ENCODE data around the gene LLGL1. TPM values are rescaled to one million over a fixed set of nuclear protein-coding genes. Genes with fewer than 3 reads are reported as not detected.

The LLGL1 gene
- total and polyA plus RNA-seq, 3 experiments from 2014 or later: 1.5 to 26.3 (median 24.3) TPM

GRCh38 chr17:18267927-18268711 is 42.7 kb downstream of the LLGL1 start:
- peaks cover 8% of the 10 kb centered on the region for H3K4me1 ChIP-seq (ENCODE audit: insufficient read depth, low read length)
- POLR2A ChIA-PET: no interaction called here
- H3K9me3 ChIP-seq (ENCODE audit: low read length): no peaks in the 10 kb centered on the region
- no peaks in the 10 kb centered on the region for H3K27me3 ChIP-seq (ENCODE audit: insufficient read depth, low read length, poor library complexity, severe bottlenecking)
- H3K27ac Mint-ChIP-seq: peak overlapping the region in 3 of 8 donors; percentile 19 to 26 (median 23)
- peaks cover 0 to 30% (median 3%) of the 10 kb centered on the region in 3 donors for H3K36me3 Mint-ChIP-seq
- H3K36me3 ChIP-seq (ENCODE audit: insufficient read depth, low read length): peaks cover 13% of the 10 kb centered on the region
- H3K27me3 Mint-ChIP-seq: no peaks in the 10 kb centered on the region
- H3K4me3 ChIP-seq (ENCODE audit: low read length): no peak overlapping the region
- H3K4me3 Mint-ChIP-seq: peak overlapping the region in 4 of 7 donors; percentile 5 to 69 (median 20)
- H3K9me3 Mint-ChIP-seq: no peaks in the 10 kb centered on the region
- H3K4me1 Mint-ChIP-seq: peaks cover 16 to 27% (median 24%) of the 10 kb centered on the region in 3 donors
- CTCF ChIA-PET: interaction anchor here (1.1 kb wide), 1 partner anchor 14 kb away, joined by 4 read pairs; no protein-coding TSS in a partner anchor
- DNase-seq: no peak
- H3K27ac ChIP-seq (ENCODE audit: low read depth, low read length): no peak overlapping the region

- no peak overlapping the region for H3K4me3 ChIP-seq (ENCODE audit: low read length)
- no peaks in the 10 kb centered on the region for H3K27me3 Mint-ChIP-seq
- peaks cover 8% of the 10 kb centered on the region for H3K4me1 ChIP-seq (ENCODE audit: insufficient read depth, low read length)
- DNase-seq: no peak
- CTCF ChIA-PET: interaction anchor here (0.9 kb wide), 1 partner anchor 11 kb away, joined by 3 read pairs; the partner anchor contains the start of gene FLII
- H3K27ac Mint-ChIP-seq: peak overlapping the region in 2 of 8 donors; percentile 48 to 66
- H3K4me1 Mint-ChIP-seq: peaks cover 14 to 25% (median 24%) of the 10 kb centered on the region in 3 donors
- no peaks in the 10 kb centered on the region for H3K9me3 Mint-ChIP-seq
- H3K9me3 ChIP-seq (ENCODE audit: low read length): no peaks in the 10 kb centered on the region
- H3K36me3 ChIP-seq (ENCODE audit: insufficient read depth, low read length): peaks cover 8% of the 10 kb centered on the region
- H3K27ac ChIP-seq (ENCODE audit: low read depth, low read length): no peak overlapping the region
- H3K36me3 Mint-ChIP-seq: peaks cover 0 to 29% (median 0%) of the 10 kb centered on the region in 3 donors
- H3K4me3 Mint-ChIP-seq: no peak overlapping the region
- H3K27me3 ChIP-seq (ENCODE audit: insufficient read depth, low read length, poor library complexity, severe bottlenecking): no peaks in the 10 kb centered on the region
- POLR2A ChIA-PET: interaction anchor here (1.1 kb wide), 1 partner anchor 48 kb away, joined by 3 read pairs; no protein-coding TSS in a partner anchor
Observed at GRCh38 chr17:18270046-18270931, 44.9 kb downstream of the LLGL1 start.

GRCh38 chr17:18277076-18277475 is 51.6 kb downstream of the LLGL1 start:
- ChIA-PET POLR2A (no interaction called here), CTCF (interaction anchor here (1.4 kb wide), 1 partner anchor 60 kb away, joined by 3 read pairs; no protein-coding TSS in a partner anchor)
- H3K9me3 Mint-ChIP-seq: no peaks in the 10 kb centered on the region
- no peaks in the 10 kb centered on the region for H3K27me3 Mint-ChIP-seq
- H3K4me3 Mint-ChIP-seq: no peak overlapping the region
- no peak overlapping the region for H3K27ac Mint-ChIP-seq
- H3K4me1 ChIP-seq (ENCODE audit: insufficient read depth, low read length): no peaks in the 10 kb centered on the region
- H3K36me3 Mint-ChIP-seq: peaks cover 0 to 74% (median 5%) of the 10 kb centered on the region in 3 donors
- no peak overlapping the region for H3K27ac ChIP-seq (ENCODE audit: low read depth, low read length)
- no peak for DNase-seq
- H3K27me3 ChIP-seq (ENCODE audit: insufficient read depth, low read length, poor library complexity, severe bottlenecking): no peaks in the 10 kb centered on the region
- no peaks in the 10 kb centered on the region for H3K9me3 ChIP-seq (ENCODE audit: low read length)
- peaks cover 41% of the 10 kb centered on the region for H3K36me3 ChIP-seq (ENCODE audit: insufficient read depth, low read length)
- H3K4me1 Mint-ChIP-seq: peaks cover 0 to 2% (median 0%) of the 10 kb centered on the region in 3 donors
- H3K4me3 ChIP-seq (ENCODE audit: low read length): no peak overlapping the region

DNA sequence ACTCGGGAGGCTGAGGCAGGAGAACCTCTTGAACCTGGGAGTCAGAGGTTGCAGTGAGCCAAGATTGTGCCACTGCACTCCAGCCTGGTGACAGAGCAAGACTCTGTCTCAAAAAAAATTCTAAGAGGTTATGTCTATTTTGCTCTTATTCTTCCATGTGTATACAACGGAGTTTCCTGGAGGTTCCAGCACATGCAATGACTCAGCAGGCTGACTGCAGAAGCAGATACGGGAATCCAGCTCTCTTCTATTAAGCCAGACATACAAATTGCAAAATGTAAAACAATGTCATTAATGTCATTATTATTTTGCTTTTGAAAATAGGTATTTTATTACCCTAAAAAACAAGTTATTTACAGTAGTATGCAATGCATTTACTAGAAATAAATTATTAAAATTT is 53.4 kb downstream of the LLGL1 start:
- no peaks in the 10 kb centered on the region for H3K27me3 ChIP-seq (ENCODE audit: insufficient read depth, low read length, poor library complexity, severe bottlenecking)
- no peak overlapping the region for H3K27ac ChIP-seq (ENCODE audit: low read depth, low read length)
- peaks cover 55% of the 10 kb centered on the region for H3K36me3 ChIP-seq (ENCODE audit: insufficient read depth, low read length)
- Mint-ChIP-seq H3K4me3 (no peak overlapping the region), H3K4me1 (no peaks in the 10 kb centered on the region), H3K36me3 (peaks cover 0 to 82% (median 8%) of the 10 kb centered on the region in 3 donors), H3K27ac (no peak overlapping the region), H3K27me3 (no peaks in the 10 kb centered on the region), H3K9me3 (no peaks in the 10 kb centered on the region)
- H3K4me3 ChIP-seq (ENCODE audit: low read length): no peak overlapping the region
- no peaks in the 10 kb centered on the region for H3K4me1 ChIP-seq (ENCODE audit: insufficient read depth, low read length)
- CTCF ChIA-PET: no interaction called here
- POLR2A ChIA-PET: no interaction called here
- H3K9me3 ChIP-seq (ENCODE audit: low read length): no peaks in the 10 kb centered on the region
- no peak for DNase-seq

DNA sequence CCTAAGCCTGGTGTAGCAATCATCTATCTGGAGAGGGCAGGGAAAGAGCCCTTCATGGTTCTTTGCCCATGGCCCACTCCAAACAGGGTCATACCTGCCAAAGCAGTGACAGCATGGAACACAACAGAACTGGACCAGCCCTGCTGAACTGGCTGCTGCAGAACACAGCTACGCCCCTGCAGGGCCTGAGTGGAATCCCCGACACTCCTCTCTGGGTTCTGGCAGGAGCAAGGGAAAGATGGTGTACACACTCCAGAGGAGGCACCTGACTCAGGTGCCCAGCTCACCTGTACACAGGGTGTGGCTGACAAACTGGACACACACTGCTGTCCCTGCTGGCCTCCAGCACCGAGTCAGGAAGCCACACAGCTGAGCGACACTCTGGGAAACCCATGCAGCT is 54.8 kb downstream of the LLGL1 start:
- CTCF ChIA-PET: no interaction called here
- no peaks in the 10 kb centered on the region for H3K9me3 ChIP-seq (ENCODE audit: low read length)
- H3K36me3 ChIP-seq (ENCODE audit: insufficient read depth, low read length): peaks cover 57% of the 10 kb centered on the region
- no peaks in the 10 kb centered on the region for H3K27me3 ChIP-seq (ENCODE audit: insufficient read depth, low read length, poor library complexity, severe bottlenecking)
- Mint-ChIP-seq H3K4me1 (no peaks in the 10 kb centered on the region), H3K36me3 (peaks cover 0 to 85% (median 11%) of the 10 kb centered on the region in 3 donors), H3K9me3 (no peaks in the 10 kb centered on the region), H3K4me3 (no peak overlapping the region), H3K27ac (no peak overlapping the region), H3K27me3 (no peaks in the 10 kb centered on the region)
- no peak overlapping the region for H3K27ac ChIP-seq (ENCODE audit: low read depth, low read length)
- DNase-seq: no peak
- no peaks in the 10 kb centered on the region for H3K4me1 ChIP-seq (ENCODE audit: insufficient read depth, low read length)
- no peak overlapping the region for H3K4me3 ChIP-seq (ENCODE audit: low read length)
- POLR2A ChIA-PET: no interaction called here

- H3K4me1 Mint-ChIP-seq: no peaks in the 10 kb centered on the region
- H3K27ac ChIP-seq (ENCODE audit: low read depth, low read length): no peak overlapping the region
- H3K4me1 ChIP-seq (ENCODE audit: insufficient read depth, low read length): no peaks in the 10 kb centered on the region
- H3K9me3 Mint-ChIP-seq: no peaks in the 10 kb centered on the region
- peaks cover 3 to 88% (median 12%) of the 10 kb centered on the region in 3 donors for H3K36me3 Mint-ChIP-seq
- ChIA-PET CTCF (no interaction called here), POLR2A (no interaction called here)
- no peaks in the 10 kb centered on the region for H3K27me3 ChIP-seq (ENCODE audit: insufficient read depth, low read length, poor library complexity, severe bottlenecking)
- no peaks in the 10 kb centered on the region for H3K27me3 Mint-ChIP-seq
- no peaks in the 10 kb centered on the region for H3K9me3 ChIP-seq (ENCODE audit: low read length)
- DNase-seq: no peak
- no peak overlapping the region for H3K4me3 ChIP-seq (ENCODE audit: low read length)
- H3K36me3 ChIP-seq (ENCODE audit: insufficient read depth, low read length): peaks cover 60% of the 10 kb centered on the region
- H3K4me3 Mint-ChIP-seq: no peak overlapping the region
- H3K27ac Mint-ChIP-seq: no peak overlapping the region
Observed at GRCh38 chr17:18280766-18281371, 55.4 kb downstream of the LLGL1 start.

DNA sequence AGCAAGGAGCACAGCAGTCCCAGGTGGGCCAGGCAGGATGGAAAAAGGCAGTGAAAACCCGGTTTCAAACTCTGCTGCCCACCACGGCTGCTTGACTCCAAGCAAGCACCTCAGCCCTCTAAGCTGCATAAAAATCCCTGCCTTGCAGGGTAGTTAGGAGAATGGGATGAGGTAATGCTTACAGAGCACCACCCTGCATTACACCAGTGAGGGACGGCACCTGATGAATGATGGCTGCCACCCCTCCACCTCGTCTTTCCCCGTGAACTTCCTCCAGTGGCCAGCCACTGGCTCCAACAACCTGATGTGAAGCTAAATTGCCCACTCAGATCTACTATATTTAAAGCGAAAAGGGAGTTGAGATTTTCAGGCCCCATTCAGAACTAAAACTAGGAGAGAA is 56.4 kb downstream of the LLGL1 start:
- no peak for DNase-seq
- H3K4me1 ChIP-seq (ENCODE audit: insufficient read depth, low read length): no peaks in the 10 kb centered on the region
- H3K9me3 Mint-ChIP-seq: no peaks in the 10 kb centered on the region
- H3K27me3 ChIP-seq (ENCODE audit: insufficient read depth, low read length, poor library complexity, severe bottlenecking): no peaks in the 10 kb centered on the region
- H3K4me3 Mint-ChIP-seq: no peak overlapping the region
- no peaks in the 10 kb centered on the region for H3K4me1 Mint-ChIP-seq
- peaks cover 51% of the 10 kb centered on the region for H3K36me3 ChIP-seq (ENCODE audit: insufficient read depth, low read length)
- H3K4me3 ChIP-seq (ENCODE audit: low read length): no peak overlapping the region
- H3K36me3 Mint-ChIP-seq: peaks cover 3 to 85% (median 15%) of the 10 kb centered on the region in 3 donors
- CTCF ChIA-PET: no interaction called here
- H3K27me3 Mint-ChIP-seq: no peaks in the 10 kb centered on the region
- POLR2A ChIA-PET: no interaction called here
- H3K9me3 ChIP-seq (ENCODE audit: low read length): no peaks in the 10 kb centered on the region
- H3K27ac ChIP-seq (ENCODE audit: low read depth, low read length): no peak overlapping the region
- peak overlapping the region in 1 of 8 donors; percentile 29 for H3K27ac Mint-ChIP-seq

Measured in CD8-positive, alpha-beta memory T cell (primary cell).